ENCODE results near the gene ADGRV1.

GRCh38 chr5:90518661-90519060 is 39.9 kb upstream of the ADGRV1 start:
- TF ChIP-seq CTCF (IDR thresholded peaks at IDR 0.05), result no peak
- no peak for TF ChIP-seq POLR2A (IDR thresholded peaks at IDR 0.05)
- TF ChIP-seq POLR2AphosphoS5 (IDR thresholded peaks at IDR 0.05), result no peak
- TF ChIP-seq EP300 (IDR thresholded peaks at IDR 0.05; ENCODE audit: low read depth), result no peak
